ENCODE results near the gene BRSK2.

GRCh38 chr11:1425439-1425838, 35.7 kb downstream of the BRSK2 start:
- TF ChIP-seq CTCF (IDR thresholded peaks at IDR 0.05) = no peak
- no peak for TF ChIP-seq POLR2A (IDR thresholded peaks at IDR 0.05)

Measured in Peyer's patch (tissue), 4 donors.